K562 (cell line): ENCODE results near the gene TSTD1. TPM values are rescaled to one million over a fixed set of nuclear protein-coding genes. Genes with fewer than 3 reads are reported as not detected.
A peak's percentile ranks its signal among the peaks of the same experiment; 100 is the strongest.

Experiments
- BCOR ChIP-seq: fragments of 450-650 bp; IDR thresholded peaks from 2 replicates; pipeline ENCODE4 v1.6.1; 2016
- BHLHE40 ChIP-seq: IDR thresholded peaks from 2 replicates; pipeline ENCODE4 v1.6.1; 2011; ENCODE audit warnings: low read length, improper control_type of control experiment
- BRCA1 ChIP-seq, 2 experiments: fragments of 450-650 bp in 1 of 2; sonication (generic) in 1 of 2; formaldehyde crosslinking in 1 of 2; IDR thresholded peaks; 2 replicates each; pipeline versions ENCODE4 v1.5.0 to v1.6.1; 2017 to 2020; ENCODE audit warnings: mild to moderate bottlenecking in 1 of 2, missing genetic modification reagents in 1 of 2
- CC2D1A ChIP-seq: fragments of 450-650 bp; IDR thresholded peaks from 2 replicates; pipeline ENCODE4 v1.6.1; 2017; ENCODE audit warnings: mild to moderate bottlenecking
- CHD2 ChIP-seq: IDR thresholded peaks from 2 replicates; pipeline ENCODE4 v1.6.1; 2011; ENCODE audit warnings: low read depth, low read length
- CREM ChIP-seq: IDR thresholded peaks from 2 replicates; pipeline ENCODE4 v1.6.1; 2014; ENCODE audit warnings: antibody characterized with exemption, low read depth
- CSDE1 ChIP-seq, 2 experiments: fragments of 450-650 bp; IDR thresholded peaks; 2 replicates each; pipeline ENCODE4 v1.6.1; 2016; ENCODE audit warnings: mild to moderate bottlenecking in 1 of 2
- E2F3 ChIP-seq: fragments of 250-450 bp; sonication (Bioruptor Pico); IDR thresholded peaks from 2 replicates; pipeline ENCODE4 v1.4.0; 2020; ENCODE audit warnings: mild to moderate bottlenecking
- FOXJ2 ChIP-seq: fragments of 200-800 bp; sonication (Bioruptor generic); IDR thresholded peaks from 2 replicates; pipeline ENCODE4 v1.6.1; 2016; ENCODE audit warnings: missing genetic modification characterization, missing compliant biosample characterization
- HDAC2 ChIP-seq: fragments of 450-650 bp; IDR thresholded peaks from 2 replicates; pipeline ENCODE4 v1.6.1; 2016; ENCODE audit warnings: mild to moderate bottlenecking
- HSF4 ChIP-seq: fragments of 250-450 bp; sonication (Bioruptor Pico); IDR thresholded peaks from 2 replicates; pipeline ENCODE4 v2.1.2; 2022; ENCODE audit warnings: mild to moderate bottlenecking, moderate library complexity, borderline replicate concordance
- KDM5B ChIP-seq: fragments of 200-600 bp; sonication (generic); IDR thresholded peaks from 2 replicates; pipeline ENCODE4 v1.6.1; 2012; ENCODE audit warnings: low read depth, mild to moderate bottlenecking, moderate library complexity, low read length, control low read depth, inconsistent platforms; ENCODE audit not compliant: insufficient replicate concordance
- NFYB ChIP-seq: IDR thresholded peaks from 2 replicates; pipeline ENCODE4 v1.6.1; 2011; ENCODE audit warnings: mild to moderate bottlenecking, moderate library complexity; ENCODE audit not compliant: insufficient read length; ENCODE audit errors: extremely low read depth
- NR2F6 ChIP-seq: fragments of 450-650 bp; formaldehyde crosslinking; IDR thresholded peaks from 2 replicates; pipeline ENCODE4 v1.4.0; 2020; ENCODE audit warnings: mild to moderate bottlenecking
- POLR2AphosphoS2 ChIP-seq: IDR thresholded peaks from 2 replicates; pipeline ENCODE4 v1.6.1; 2012; ENCODE audit warnings: low read length, improper control_type of control experiment
- RBM25 ChIP-seq: fragments of 200-400 bp; formaldehyde crosslinking; IDR thresholded peaks from 2 replicates; pipeline ENCODE4 v1.6.1; 2018; ENCODE audit warnings: low read length, low read depth, moderate library complexity; ENCODE audit not compliant: severe bottlenecking
- SMAD1 ChIP-seq: fragments of 150-350 bp; IDR thresholded peaks from 2 replicates; pipeline ENCODE4 v1.6.1; 2014; ENCODE audit warnings: low read length, low read depth; ENCODE audit not compliant: partially characterized antibody
- SMAD4 ChIP-seq: fragments of 250-450 bp; sonication (Bioruptor Pico); conservative IDR thresholded peaks from 2 replicates; pipeline ENCODE4 v1.8.0; 2021; ENCODE audit warnings: inconsistent platforms, mild to moderate bottlenecking, moderate library complexity
- SNIP1 ChIP-seq: fragments of 450-650 bp; IDR thresholded peaks from 2 replicates; pipeline ENCODE4 v1.7.1; 2017; ENCODE audit warnings: low read depth, mild to moderate bottlenecking
- SPI1 ChIP-seq: IDR thresholded peaks from 2 replicates; pipeline ENCODE4 v1.6.1; 2011; ENCODE audit warnings: low read depth, low read length, control low read depth, borderline replicate concordance
- YY1 ChIP-seq, 3 experiments: IDR thresholded peaks; 2 replicates each; pipeline ENCODE4 v1.6.1; 2011; ENCODE audit warnings: low read length in 2 of 3, mild to moderate bottlenecking in 2 of 3, moderate library complexity in 2 of 3, borderline replicate concordance in 1 of 3, control low read depth in 1 of 3, low read depth in 1 of 3; ENCODE audit not compliant: insufficient read depth in 3 of 3, insufficient replicate concordance in 2 of 3, control insufficient read depth in 1 of 3, insufficient read length in 1 of 3; ENCODE audit errors: extremely low read depth in 1 of 3
- ZFP1 ChIP-seq: fragments of 450-650 bp; formaldehyde crosslinking; IDR thresholded peaks from 2 replicates; pipeline ENCODE4 v1.4.0; 2020; ENCODE audit warnings: mild to moderate bottlenecking, mixed read lengths
- polyA plus RNA-seq, 8 experiments: library from polyadenylated mRNA; depleted of rRNA in 4 of 8; stranded (reverse) in 5 of 8; unstranded in 3 of 8; fragments of >200 nt; fragmentation: Nextera tagmentation in 2 of 8; fragmentation: Illumina TruSeq in 1 of 8; extraction: Ambion mirVana in 2 of 8; extraction: Trizol in 1 of 8; gene quantifications; 2 replicates each; pipeline versions ENCODE4 v1.2.1 to v1.2.3, GENCODE V29; 2011 to 2014; ENCODE audit warnings: inconsistent platforms in 1 of 8, missing spikeins in 1 of 8
- total RNA-seq, 7 experiments: library from RNA; depleted of rRNA in 6 of 7; stranded (reverse); fragments of >200 nt in 6 of 7; fragmentation: Illumina TruSeq in 2 of 7; extraction: Trizol in 2 of 7; gene quantifications; 2 replicates each; pipeline versions ENCODE4 v1.2.1 to v1.2.3, GENCODE V29; 2011 to 2021; ENCODE audit warnings: low replicate concordance in 1 of 7
- TF ChIP-seq, protein P1 (sequence below): fragments of 450-650 bp; IDR thresholded peaks from 2 replicates; pipeline ENCODE4 v1.6.1; 2016; ENCODE audit warnings: missing biosample characterization, missing genetic modification characterization
- TF ChIP-seq, protein P2 (sequence below): sonication (generic); formaldehyde crosslinking; IDR thresholded peaks from 2 replicates; pipeline ENCODE4 v1.8.1; 2022; ENCODE audit warnings: missing genetic modification reagents
- TF ChIP-seq, protein P3 (sequence below): fragments of 250-450 bp; sonication (Bioruptor Pico); IDR thresholded peaks from 2 replicates; pipeline ENCODE4 v1.8.0; 2021; ENCODE audit warnings: moderate library complexity, mild to moderate bottlenecking, inconsistent platforms
- TF ChIP-seq, protein P4 (sequence below), 3 experiments: fragments of 200-800 bp in 1 of 3; sonication (Bioruptor generic) in 1 of 3; sonication (generic) in 1 of 3; formaldehyde crosslinking in 1 of 3; IDR thresholded peaks; 2 replicates each; pipeline versions ENCODE4 v1.6.1 to v1.8.0; 2016 to 2022; ENCODE audit warnings: mild to moderate bottlenecking in 2 of 3, missing compliant biosample characterization in 2 of 3, missing genetic modification characterization in 2 of 3, missing genetic modification reagents in 1 of 3

Gene TSTD1
- total and polyA plus RNA-seq, 9 of the 15 experiments (the other 6 are each of a cell fraction or from before 2014, with no cell fraction given), result 0.23 to 0.53 TPM; not detected in 7

DNA sequence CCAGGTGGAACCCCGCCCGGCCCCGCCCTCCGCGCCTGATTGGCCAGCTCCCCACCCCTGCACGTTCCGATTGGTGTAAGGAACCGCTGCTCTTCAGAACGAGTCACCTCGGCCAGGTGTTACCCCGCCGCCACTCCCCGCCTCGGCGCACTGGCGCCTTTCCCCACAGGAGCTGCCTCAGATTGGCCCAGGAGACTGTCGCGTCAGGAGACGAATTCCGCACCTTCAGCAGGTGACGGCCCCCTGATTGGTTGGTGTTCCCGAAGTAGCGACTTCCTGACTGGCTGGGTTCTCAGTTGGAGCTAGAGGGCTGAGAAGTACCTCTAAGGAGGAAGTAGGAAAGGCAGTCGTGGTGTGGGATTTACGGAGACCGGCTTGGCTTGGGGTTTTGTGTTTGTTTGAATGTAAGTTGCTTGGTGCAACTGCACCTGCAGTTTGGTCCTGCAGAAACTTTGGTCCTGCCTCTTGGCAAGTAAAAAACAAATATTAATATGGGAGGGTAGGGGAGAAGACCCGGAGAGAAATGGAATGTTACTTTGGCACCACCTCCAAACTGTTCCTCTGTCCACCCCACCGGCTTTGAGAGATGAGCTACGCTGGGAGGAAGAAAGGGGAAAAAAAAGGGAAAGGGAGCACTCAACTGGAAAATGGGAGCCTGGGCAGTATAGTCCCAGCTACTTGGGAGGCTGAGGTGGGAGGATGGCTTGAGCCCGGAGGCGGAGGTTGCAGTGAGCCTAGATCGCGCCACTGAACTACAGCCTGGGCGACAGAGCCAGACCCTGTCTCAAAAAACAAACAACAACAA, 17.4 kb downstream of the TSTD1 start (continued):
- TF ChIP-seq CHD2 (peak; percentile 68), SNIP1 (no peak), POLR2AphosphoS2 (no peak), E2F3 (CRISPR knock-in tag) (no peak), CC2D1A (0 out of 2 replicates have a peak, but pooled peaks have one; percentile 37), NFYB (peak; percentile 95), SMAD4 (CRISPR knock-in tag) (no peak), SMAD1 (no peak), NR2F6 (CRISPR knock-in tag) (no peak), HDAC2 (peak; percentile 50; the same call in 1 of the 2 replicates), HSF4 (no peak), YY1 (IDR thresholded peaks at IDR 0.05; ENCODE audit: borderline replicate concordance in 1 of 3, control insufficient read depth in 1 of 3, extremely low read depth in 1 of 3, insufficient read depth in 3 of 3, insufficient read length in 1 of 3, insufficient replicate concordance in 2 of 3, low read depth in 1 of 3, low read length in 2 of 3) (peak in 1 of 3 experiments; percentile 39), SPI1 (peak; percentile 80), ZFP1 (CRISPR knock-in tag) (no peak), CSDE1 (IDR thresholded peaks at IDR 0.05) (no peak), BHLHE40 (peak; percentile 49), BCOR (peak; percentile 96), RBM25 (peak; percentile 87), CREM (peak; percentile 90), KDM5B (peak; percentile 77), FOXJ2 (tag) (no peak), BRCA1 (IDR thresholded peaks at IDR 0.05) (no peak), BRCA1 (CRISPR knock-in tag; IDR thresholded peaks at IDR 0.05) (no peak)
- TF ChIP-seq, protein P1, sequence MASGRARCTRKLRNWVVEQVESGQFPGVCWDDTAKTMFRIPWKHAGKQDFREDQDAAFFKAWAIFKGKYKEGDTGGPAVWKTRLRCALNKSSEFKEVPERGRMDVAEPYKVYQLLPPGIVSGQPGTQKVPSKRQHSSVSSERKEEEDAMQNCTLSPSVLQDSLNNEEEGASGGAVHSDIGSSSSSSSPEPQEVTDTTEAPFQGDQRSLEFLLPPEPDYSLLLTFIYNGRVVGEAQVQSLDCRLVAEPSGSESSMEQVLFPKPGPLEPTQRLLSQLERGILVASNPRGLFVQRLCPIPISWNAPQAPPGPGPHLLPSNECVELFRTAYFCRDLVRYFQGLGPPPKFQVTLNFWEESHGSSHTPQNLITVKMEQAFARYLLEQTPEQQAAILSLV (tag), result no peak
- TF ChIP-seq, protein P2, sequence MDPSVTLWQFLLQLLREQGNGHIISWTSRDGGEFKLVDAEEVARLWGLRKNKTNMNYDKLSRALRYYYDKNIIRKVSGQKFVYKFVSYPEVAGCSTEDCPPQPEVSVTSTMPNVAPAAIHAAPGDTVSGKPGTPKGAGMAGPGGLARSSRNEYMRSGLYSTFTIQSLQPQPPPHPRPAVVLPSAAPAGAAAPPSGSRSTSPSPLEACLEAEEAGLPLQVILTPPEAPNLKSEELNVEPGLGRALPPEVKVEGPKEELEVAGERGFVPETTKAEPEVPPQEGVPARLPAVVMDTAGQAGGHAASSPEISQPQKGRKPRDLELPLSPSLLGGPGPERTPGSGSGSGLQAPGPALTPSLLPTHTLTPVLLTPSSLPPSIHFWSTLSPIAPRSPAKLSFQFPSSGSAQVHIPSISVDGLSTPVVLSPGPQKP (CRISPR knock-in tag), result no peak
- TF ChIP-seq, protein P3, sequence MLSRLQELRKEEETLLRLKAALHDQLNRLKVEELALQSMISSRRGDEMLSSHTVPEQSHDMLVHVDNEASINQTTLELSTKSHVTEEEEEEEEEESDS, result no peak
- TF ChIP-seq, protein P4, sequence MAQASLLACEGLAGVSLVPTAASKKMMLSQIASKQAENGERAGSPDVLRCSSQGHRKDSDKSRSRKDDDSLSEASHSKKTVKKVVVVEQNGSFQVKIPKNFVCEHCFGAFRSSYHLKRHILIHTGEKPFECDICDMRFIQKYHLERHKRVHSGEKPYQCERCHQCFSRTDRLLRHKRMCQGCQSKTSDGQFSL (CRISPR knock-in tag; IDR thresholded peaks at IDR 0.05), result 0 out of 2 replicates have a peak, but pooled peaks have one; percentile 46
- TF ChIP-seq, protein P4 (tag; IDR thresholded peaks at IDR 0.05), result no peak
